GM23248 (cell line): ENCODE data around the gene DMAP1. TPM values are rescaled to one million over a fixed set of nuclear protein-coding genes. Genes with fewer than 3 reads are reported as not detected.

Experiments used
- DNase-seq: peaks from one replicate; pipeline ENCODE4 v3.0.0-alpha.2; 2015
- H2AFZ ChIP-seq: fragments of 200-600 bp; sonication (generic); 2 replicates; pipeline ENCODE4 v1.6.1; 2016; ENCODE audit warnings: antibody characterized with exemption
- H3F3A ChIP-seq: fragments of 200-600 bp; sonication (generic); 2 replicates; pipeline ENCODE4 v1.6.1; 2016; ENCODE audit warnings: mild to moderate bottlenecking, antibody characterized with exemption, mixed run types; ENCODE audit not compliant: insufficient read depth
- H3K27ac ChIP-seq: fragments of 200-600 bp; sonication (generic); 2 replicates; pipeline ENCODE4 v1.5.1; 2016; ENCODE audit warnings: mild to moderate bottlenecking
- H3K27me3 ChIP-seq: fragments of 200-600 bp; sonication (generic); replicated peaks from 2 replicates; pipeline ENCODE4 v1.6.1; 2016; ENCODE audit warnings: mild to moderate bottlenecking; ENCODE audit not compliant: insufficient read depth
- H3K36me3 ChIP-seq: fragments of 200-600 bp; sonication (generic); 2 replicates; pipeline ENCODE4 v1.6.1; 2016; ENCODE audit warnings: low read depth, mild to moderate bottlenecking
- H3K4me1 ChIP-seq: fragments of 200-600 bp; sonication (generic); 2 replicates; pipeline ENCODE4 v1.6.1; 2016; ENCODE audit warnings: mild to moderate bottlenecking; ENCODE audit not compliant: insufficient read depth
- H3K4me2 ChIP-seq: fragments of 200-600 bp; sonication (generic); one replicate; pipeline ENCODE4 v1.6.1; 2016; ENCODE audit warnings: mild to moderate bottlenecking; ENCODE audit not compliant: unreplicated experiment
- H3K4me3 ChIP-seq: fragments of 200-600 bp; sonication (generic); 2 replicates; pipeline ENCODE4 v1.5.1; 2016; ENCODE audit warnings: mild to moderate bottlenecking
- H3K79me2 ChIP-seq: fragments of 200-600 bp; sonication (generic); 2 replicates; pipeline ENCODE4 v1.6.1; 2016; ENCODE audit warnings: mild to moderate bottlenecking; ENCODE audit not compliant: insufficient read depth
- H3K9ac ChIP-seq: fragments of 200-600 bp; sonication (generic); 2 replicates; pipeline ENCODE4 v1.6.1; 2016; ENCODE audit warnings: mild to moderate bottlenecking
- H3K9me2 ChIP-seq: fragments of 200-600 bp; sonication (generic); 2 replicates; pipeline ENCODE4 v1.6.1; 2016; ENCODE audit warnings: mixed run types, mild to moderate bottlenecking, moderate library complexity; ENCODE audit not compliant: insufficient read depth
- H3K9me3 ChIP-seq: fragments of 200-600 bp; sonication (generic); one replicate; pipeline ENCODE4 v1.6.1; 2017; ENCODE audit warnings: low read depth
- H4K20me1 ChIP-seq: fragments of 200-600 bp; sonication (generic); 2 replicates; pipeline ENCODE4 v1.6.0; 2016; ENCODE audit not compliant: insufficient read depth
- EZH2 ChIP-seq: fragments of 200-600 bp; sonication (generic); IDR thresholded peaks from 2 replicates; pipeline ENCODE4 v1.6.1; 2018; ENCODE audit warnings: antibody characterized with exemption, mild to moderate bottlenecking; ENCODE audit not compliant: insufficient read depth, poor library complexity, severe bottlenecking
- EZH2phosphoT487 ChIP-seq: fragments of 200-600 bp; sonication (generic); IDR thresholded peaks from 2 replicates; pipeline ENCODE4 v1.6.1; 2018; ENCODE audit warnings: antibody characterized with exemption, moderate library complexity, mild to moderate bottlenecking, low read depth; ENCODE audit not compliant: insufficient read depth
- WGBS, 2 experiments: methylation state at CpG; one replicate each; pipeline ENCODE4 v1.1.6; 2015 to 2017; ENCODE audit warnings: low lambda C conversion rate in 2 of 2, low coverage in 1 of 2; ENCODE audit errors: missing lambda C conversion rate in 2 of 2; 5-methylcytosine and 5-hydroxymethylcytosine counted together
- in situ Hi-C: fragments of 300-500 bp; cut with MboI; formaldehyde crosslinking; loops from 2 replicates; pipeline ENCODE4 v1.15.0; 2020
- polyA plus RNA-seq: library from polyadenylated mRNA; unstranded; fragments of >200 nt; fragmentation: Nextera tagmentation; extraction: Ambion mirVana; gene quantifications from 2 replicates; pipeline ENCODE4 v1.2.1, GENCODE V29; 2016
- total RNA-seq: library from RNA; depleted of rRNA; stranded (reverse); fragments of >200 nt; shearing (Covaris generic); gene quantifications from 2 replicates; pipeline ENCODE4 v1.2.3, GENCODE V29; 2014

Gene DMAP1
- total and polyA plus RNA-seq, 2 experiments from 2014 or later = 16.0 to 32.7 TPM

- Histone ChIP-seq H3F3A (no peaks in the 10 kb centered on the region), H3K9me2 (no peaks in the 10 kb centered on the region), H3K36me3 (no peaks in the 10 kb centered on the region), H4K20me1 (no peaks in the 10 kb centered on the region; the same call in 1 of the 2 replicates), H2AFZ (no peak overlapping the region), H3K4me2 (no peak overlapping the region), H3K9ac (no peak overlapping the region), H3K9me3 (no peaks in the 10 kb centered on the region), H3K79me2 (no peaks in the 10 kb centered on the region), H3K4me1 (no peaks in the 10 kb centered on the region), H3K27ac (no peak overlapping the region), H3K4me3 (no peak overlapping the region), H3K27me3 (no peaks in the 10 kb centered on the region)
- no peak for DNase-seq
- in situ Hi-C loops = no loop called here
- WGBS, 2 experiments = 79 to 86% methylated on average over 4 of the region's 4 CpGs
- no peak for TF ChIP-seq EZH2phosphoT487
- no peak for TF ChIP-seq EZH2
These were observed 49.7 kb downstream of the DMAP1 start for GRCh38 chr1:44262816-44263567.

GRCh38 chr1:44263568-44264450, 50.5 kb downstream of the DMAP1 start:
- Histone ChIP-seq H3K4me1 (no peaks in the 10 kb centered on the region), H3K4me2 (no peak overlapping the region), H2AFZ (no peak overlapping the region), H3K9ac (no peak overlapping the region), H4K20me1 (no peaks in the 10 kb centered on the region; the same call in 1 of the 2 replicates), H3K36me3 (no peaks in the 10 kb centered on the region), H3K9me3 (no peaks in the 10 kb centered on the region), H3F3A (no peaks in the 10 kb centered on the region), H3K9me2 (no peaks in the 10 kb centered on the region), H3K27ac (no peak overlapping the region), H3K79me2 (no peaks in the 10 kb centered on the region), H3K4me3 (no peak overlapping the region), H3K27me3 (no peaks in the 10 kb centered on the region)
- TF ChIP-seq EZH2 (no peak), EZH2phosphoT487 (no peak)
- no peak for DNase-seq
- WGBS, 2 experiments = 96 to 99% methylated on average over 7 to 9 of the region's 9 CpGs
- in situ Hi-C loops = no loop called here

DNA sequence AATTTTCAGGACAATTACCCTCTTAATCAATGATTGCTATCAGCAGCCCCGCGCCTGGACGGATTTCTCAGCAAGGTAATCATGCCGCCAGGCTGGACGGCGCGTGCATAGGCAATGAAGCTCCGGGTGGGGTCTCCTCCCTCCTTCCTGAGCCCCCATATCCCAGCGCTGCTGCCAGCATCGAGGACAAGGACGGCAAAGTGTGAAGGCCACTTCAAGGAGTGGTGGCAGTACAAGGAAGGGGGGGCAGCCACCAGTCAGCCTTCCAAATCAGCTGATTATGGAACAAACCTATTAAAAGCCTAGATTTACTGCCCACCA, 51.1 kb downstream of the DMAP1 start:
- H3K9me3 ChIP-seq = no peaks in the 10 kb centered on the region
- H3K9ac ChIP-seq = no peak overlapping the region
- no peak for TF ChIP-seq EZH2phosphoT487
- no peak for TF ChIP-seq EZH2
- H2AFZ ChIP-seq = no peak overlapping the region
- H4K20me1 ChIP-seq = no peaks in the 10 kb centered on the region; the same call in 1 of the 2 replicates
- WGBS, 2 experiments = 99% methylated on average over 11 of the region's 11 CpGs
- H3K79me2 ChIP-seq = no peaks in the 10 kb centered on the region
- H3K9me2 ChIP-seq = no peaks in the 10 kb centered on the region
- H3K36me3 ChIP-seq = no peaks in the 10 kb centered on the region
- no peaks in the 10 kb centered on the region for H3K27me3 ChIP-seq
- H3F3A ChIP-seq = no peaks in the 10 kb centered on the region
- DNase-seq = no peak
- H3K4me3 ChIP-seq = no peak overlapping the region
- H3K4me2 ChIP-seq = no peak overlapping the region
- in situ Hi-C loops = no loop called here
- no peaks in the 10 kb centered on the region for H3K4me1 ChIP-seq
- H3K27ac ChIP-seq = no peak overlapping the region

- TF ChIP-seq EZH2phosphoT487 (no peak), EZH2 (no peak)
- no peaks in the 10 kb centered on the region for H3K9me3 ChIP-seq
- H3K4me2 ChIP-seq = no peak overlapping the region
- H3K4me3 ChIP-seq = no peak overlapping the region
- H2AFZ ChIP-seq = no peak overlapping the region
- no peak overlapping the region for H3K9ac ChIP-seq
- no peaks in the 10 kb centered on the region for H3K9me2 ChIP-seq
- DNase-seq = no peak
- H3F3A ChIP-seq = no peaks in the 10 kb centered on the region
- H3K79me2 ChIP-seq = no peaks in the 10 kb centered on the region
- no peaks in the 10 kb centered on the region for H3K4me1 ChIP-seq
- in situ Hi-C loops = no loop called here
- H4K20me1 ChIP-seq = no peaks in the 10 kb centered on the region; the same call in 1 of the 2 replicates
- H3K36me3 ChIP-seq = no peaks in the 10 kb centered on the region
- WGBS, 2 experiments = 100% methylated on average over 1 of the region's 1 CpG
- no peak overlapping the region for H3K27ac ChIP-seq
- H3K27me3 ChIP-seq = no peaks in the 10 kb centered on the region
These were observed 52.5 kb downstream of the DMAP1 start for GRCh38 chr1:44265656-44266358.
